NCI-H82 (cell line): Measurements from ENCODE around the gene VOPP1.

ENCODE experiments used
- DNase-seq: peaks from one replicate; lab custom pipeline; 2025; lab: John Stamatoyannopoulos, UW

The VOPP1 gene

GRCh38 chr7:55576753-55577152 is 4.5 kb upstream of the VOPP1 start:
- no peak for DNase-seq

GRCh38 chr7:55575733-55576132 is 3.4 kb upstream of the VOPP1 start:
- DNase-seq, result no peak

- peak; percentile 18 for DNase-seq
These were observed 2.8 kb upstream of the VOPP1 start for GRCh38 chr7:55575098-55575497.

GRCh38 chr7:55574051-55574717 is 1.9 kb upstream of the VOPP1 start:
- no peak for DNase-seq

GRCh38 chr7:55573234-55573900 is 1.1 kb upstream of the VOPP1 start:
- DNase-seq, result peak; percentile 42

GRCh38 chr7:55571511-55572377 is 558 bp downstream of the VOPP1 start:
- DNase-seq, result peak; percentile 62

- no peak for DNase-seq
These were observed 1.4 kb downstream of the VOPP1 start for GRCh38 chr7:55570939-55571338.

- DNase-seq, result no peak
These were observed 2.0 kb downstream of the VOPP1 start for GRCh38 chr7:55570218-55570873.

GRCh38 chr7:55569797-55570196 is 2.5 kb downstream of the VOPP1 start:
- no peak for DNase-seq

GRCh38 chr7:55569269-55569663 is 3.0 kb downstream of the VOPP1 start:
- no peak for DNase-seq

GRCh38 chr7:55568613-55569268 is 3.6 kb downstream of the VOPP1 start:
- no peak for DNase-seq

GRCh38 chr7:55567571-55567970 is 4.7 kb downstream of the VOPP1 start:
- no peak for DNase-seq

- no peak for DNase-seq
These were observed 6.6 kb downstream of the VOPP1 start for GRCh38 chr7:55565681-55566080.

- DNase-seq, result no peak
These were observed 8.5 kb downstream of the VOPP1 start for GRCh38 chr7:55563596-55564325.

GRCh38 chr7:55561690-55562089 is 10.6 kb downstream of the VOPP1 start:
- DNase-seq, result no peak

- no peak for DNase-seq
These were observed 13.1 kb downstream of the VOPP1 start for GRCh38 chr7:55558962-55559920.

GRCh38 chr7:55557666-55558188 is 14.6 kb downstream of the VOPP1 start:
- DNase-seq, result no peak

- DNase-seq, result no peak
These were observed 15.8 kb downstream of the VOPP1 start for GRCh38 chr7:55556492-55556891.

- no peak for DNase-seq
These were observed 16.3 kb downstream of the VOPP1 start for GRCh38 chr7:55556031-55556430.

- DNase-seq, result no peak
These were observed 17.1 kb downstream of the VOPP1 start for GRCh38 chr7:55555160-55555559.
